GM21390 (cell line): ENCODE measurements around the gene CUTC.
"Not testable (repeated sequence)": the region's sequence is repeated elsewhere in the genome, so short reads cannot be mapped to it uniquely, and the experiment has no call there.

Experiments
- ATAC-seq: cut with Tn5 transposase; IDR thresholded peaks from one replicate; pipeline ENCODE4 v1.9.1; 2021; ENCODE audit not compliant: unreplicated experiment

The CUTC gene

DNA sequence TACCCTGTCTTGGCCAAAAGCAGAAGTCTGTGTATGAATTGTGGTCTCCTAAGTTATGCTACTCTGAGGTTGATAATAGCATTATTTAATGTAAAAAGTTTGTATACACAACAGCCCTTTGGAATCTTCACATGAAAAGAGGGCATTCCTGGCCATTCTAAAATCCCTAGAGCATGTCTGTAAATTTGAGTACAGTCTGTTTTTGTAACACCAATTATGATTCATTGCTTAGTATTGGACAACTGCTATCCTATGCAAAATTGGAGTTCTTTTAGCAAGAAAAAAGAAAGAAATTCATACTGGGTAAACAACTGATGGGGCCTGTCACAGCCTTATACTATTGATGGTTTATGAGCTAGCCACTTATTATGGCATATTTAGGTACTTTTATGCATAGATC lies 10.2 kb downstream of the CUTC start:
- ATAC-seq: no peak

DNA sequence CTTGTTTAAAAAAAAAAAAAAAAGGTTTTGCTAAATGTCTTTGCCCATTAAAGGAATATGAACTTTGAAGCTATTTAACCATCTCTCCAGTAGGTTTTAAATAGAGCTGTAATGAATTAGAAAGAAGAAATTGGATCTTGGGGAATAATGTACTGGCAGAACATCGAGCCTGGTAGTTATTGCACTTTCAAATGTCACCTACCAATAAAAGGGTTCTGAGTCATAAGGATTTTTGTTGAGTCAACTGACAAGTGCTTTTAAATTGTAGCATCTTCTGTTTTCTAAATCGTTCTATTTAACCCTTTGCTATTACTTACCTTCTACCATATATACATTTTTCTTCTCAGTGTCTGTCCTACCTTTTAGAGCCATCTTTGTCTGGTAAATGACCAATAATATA lies 10.7 kb downstream of the CUTC start:
- no peak for ATAC-seq

DNA sequence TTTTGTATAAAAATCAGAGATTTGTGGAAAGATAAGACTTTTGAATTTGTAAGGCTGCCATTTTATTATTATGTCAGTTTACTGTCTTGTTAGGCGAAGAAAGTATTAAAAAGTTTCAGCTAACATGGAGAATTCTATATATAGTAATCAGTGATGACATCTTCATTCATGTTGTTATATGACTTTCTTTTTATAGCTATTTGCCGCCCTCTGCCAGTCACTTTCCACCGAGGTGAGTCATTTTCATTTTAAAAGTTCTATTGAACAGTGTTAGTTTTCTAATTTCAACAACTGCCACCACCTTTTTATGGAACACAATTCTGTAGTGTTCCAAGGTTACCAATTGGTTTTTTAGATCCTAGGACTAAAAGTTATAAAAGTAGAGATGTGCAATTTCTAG lies 11.8 kb downstream of the CUTC start:
- ATAC-seq: no peak

DNA sequence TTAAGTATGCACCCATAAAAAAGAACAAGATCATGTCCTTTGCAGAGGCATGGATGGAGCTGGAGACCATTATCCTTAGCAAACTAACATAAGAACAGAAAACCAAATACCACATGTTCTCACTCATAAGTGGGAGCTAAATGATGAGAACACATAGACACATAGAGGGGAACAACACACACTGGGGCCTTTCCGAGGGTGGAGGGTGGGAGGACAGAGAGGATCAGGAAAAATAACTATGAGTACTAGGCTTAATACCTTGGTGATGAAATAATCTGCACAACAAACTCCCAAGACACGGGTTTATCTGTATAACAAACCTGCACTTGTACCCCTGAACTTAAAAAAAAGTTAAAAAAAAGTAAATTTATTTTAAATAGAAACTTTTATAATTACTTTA lies 14.1 kb downstream of the CUTC start:
- ATAC-seq: not testable (repeated sequence)

DNA sequence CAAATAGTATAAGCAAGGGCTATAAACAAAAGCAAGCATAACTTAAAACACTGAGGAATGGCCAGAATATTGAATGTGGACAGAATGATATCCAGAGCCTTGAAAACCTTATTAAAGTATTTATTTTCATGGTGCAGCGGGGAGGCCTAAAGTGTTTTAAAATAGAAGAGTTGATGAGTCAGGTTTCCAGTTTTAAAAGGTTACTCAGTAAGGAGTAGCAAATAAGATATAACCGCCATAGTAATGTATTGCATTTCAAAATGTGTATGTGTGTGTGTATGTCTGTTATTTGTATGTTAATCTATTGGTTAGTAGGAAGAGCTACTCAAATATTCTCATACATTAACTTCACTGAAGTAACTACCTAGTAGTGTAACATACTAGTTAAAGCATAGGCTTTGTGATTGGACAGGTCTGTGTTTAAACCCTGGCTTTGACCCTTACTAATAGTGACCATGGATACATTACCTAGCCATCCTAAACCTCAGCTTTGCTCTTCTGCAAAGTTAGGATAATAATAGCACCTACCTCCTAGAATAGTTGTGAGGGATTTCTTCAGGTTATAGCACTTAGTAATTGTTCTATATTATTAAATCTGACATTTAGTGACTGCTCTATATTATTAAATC lies 16.9 kb downstream of the CUTC start:
- ATAC-seq: no peak

DNA sequence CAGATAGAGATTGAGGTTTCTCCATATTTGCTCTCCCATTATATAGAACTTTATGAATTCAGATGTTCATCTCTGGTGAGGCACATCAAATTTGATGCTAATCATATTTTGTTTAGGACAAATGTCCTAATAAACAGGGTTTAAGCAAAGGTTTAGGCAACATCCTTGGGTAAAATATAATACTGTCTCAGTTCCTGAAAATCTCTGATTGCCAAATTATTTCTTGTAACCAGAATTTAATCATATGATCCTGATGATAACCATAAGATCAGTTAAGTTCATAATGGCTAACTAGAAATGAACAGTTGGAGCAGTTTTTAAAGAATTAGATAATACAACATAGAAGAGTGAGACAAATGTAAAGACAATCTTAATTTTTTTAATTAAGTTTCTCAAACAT lies 18.6 kb downstream of the CUTC start:
- ATAC-seq: no peak

DNA sequence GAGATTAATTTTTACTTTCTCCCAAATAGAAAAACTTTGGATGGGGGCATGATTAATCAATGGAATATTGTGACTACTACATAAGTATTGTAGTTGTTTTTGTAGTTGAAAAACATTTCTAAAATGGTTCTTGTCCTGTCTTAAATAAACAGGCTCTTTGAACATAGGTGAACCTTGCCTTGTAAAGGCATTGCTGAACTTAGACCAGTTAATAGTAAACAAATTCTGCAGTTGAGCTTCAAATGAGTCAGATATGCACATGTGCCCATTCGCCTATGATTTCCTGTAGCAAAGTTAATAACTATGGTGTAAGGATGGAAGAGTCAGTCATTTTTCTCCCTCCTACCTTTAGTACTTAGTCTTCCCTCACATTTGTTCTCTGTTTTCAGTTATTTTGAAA lies 22.6 kb downstream of the CUTC start:
- ATAC-seq: no peak

DNA sequence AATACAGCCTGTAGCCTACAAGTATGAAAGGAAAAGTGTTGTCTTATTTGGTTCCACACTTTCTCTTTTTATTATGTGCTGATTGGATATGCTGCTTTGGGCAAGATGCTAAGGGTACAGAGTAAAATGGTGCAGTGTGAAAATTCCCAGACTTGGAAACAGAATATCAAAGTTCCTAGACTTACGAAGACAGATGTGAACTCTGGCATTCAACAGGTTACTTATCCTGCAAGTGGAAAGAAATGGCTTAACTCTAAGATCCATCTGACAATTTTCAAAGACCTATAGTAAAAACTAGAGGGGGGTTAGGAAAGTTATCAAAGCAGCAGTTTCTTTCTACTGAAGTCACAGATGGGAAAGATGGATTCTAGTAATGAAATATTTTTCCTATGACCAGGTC lies 24.1 kb downstream of the CUTC start:
- no peak for ATAC-seq

DNA sequence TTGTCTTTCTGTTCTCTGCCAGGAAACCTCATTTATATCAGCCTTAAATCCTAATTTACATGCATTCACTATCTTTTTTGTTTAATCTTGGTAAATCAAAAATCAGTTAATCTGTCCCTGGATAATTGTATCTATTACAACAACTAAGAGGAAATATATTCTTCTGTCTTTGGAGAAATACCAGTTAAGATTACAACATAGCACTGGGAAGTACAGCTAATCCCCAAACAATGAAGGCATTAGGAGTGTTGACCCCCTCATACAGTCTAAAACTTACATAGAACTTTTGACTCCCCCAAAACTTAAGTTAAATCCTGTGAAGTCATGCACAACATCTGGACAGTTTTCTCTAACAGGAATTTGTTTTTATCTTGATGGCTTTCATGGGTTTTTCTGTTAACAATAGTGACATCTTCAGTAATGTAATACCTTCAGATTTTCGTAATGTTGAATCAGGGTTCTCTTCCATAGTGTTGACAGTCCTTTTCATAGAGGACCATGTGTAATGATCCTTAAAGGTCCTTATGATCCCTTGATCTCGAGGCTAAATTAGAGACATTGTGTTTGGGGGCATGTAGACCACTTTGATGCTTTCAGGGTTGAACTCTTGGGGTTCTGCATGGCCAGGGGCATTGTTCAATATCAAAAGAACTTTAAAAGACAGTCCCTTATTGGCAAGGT lies 26.3 kb downstream of the CUTC start:
- no peak for ATAC-seq

DNA sequence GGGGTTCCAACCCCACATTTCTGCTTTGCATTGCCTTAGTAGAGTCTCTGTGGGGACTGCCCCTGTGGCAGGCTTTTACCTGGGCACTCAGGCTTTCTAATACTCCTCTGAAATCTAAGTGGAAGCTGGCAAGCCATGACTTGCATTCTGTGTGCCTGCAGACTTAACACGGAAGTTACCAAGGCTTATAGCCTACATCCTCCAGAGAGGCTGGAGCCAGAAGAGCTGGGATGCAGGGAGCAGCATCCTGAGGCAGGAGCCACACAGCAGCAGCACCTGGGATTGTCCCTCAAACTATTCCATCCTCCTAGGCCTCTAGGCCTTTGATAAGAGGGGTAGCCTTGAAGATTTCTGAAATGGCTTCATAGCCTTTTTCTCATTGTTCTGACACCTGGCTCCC lies 28.3 kb downstream of the CUTC start:
- ATAC-seq: no peak

DNA sequence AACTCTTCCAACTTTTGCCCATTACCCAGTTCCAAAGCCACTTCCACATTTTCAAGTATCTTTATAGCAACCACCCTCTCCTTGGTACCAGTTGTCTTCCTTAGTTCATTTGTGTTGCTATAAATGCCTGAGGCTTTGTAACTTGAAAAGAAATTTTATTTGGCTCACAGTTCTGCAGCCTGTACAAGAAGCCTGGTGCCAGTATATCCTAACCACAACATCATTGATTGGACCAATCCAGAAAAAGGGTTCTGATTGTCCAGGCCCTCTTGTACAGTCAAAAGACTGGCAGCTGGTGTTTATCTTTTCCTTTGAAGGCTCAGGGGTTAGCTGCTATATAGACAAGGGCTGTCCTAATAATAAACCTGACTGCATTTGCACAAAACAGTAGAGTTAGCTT lies 29.3 kb downstream of the CUTC start:
- ATAC-seq: no peak

DNA sequence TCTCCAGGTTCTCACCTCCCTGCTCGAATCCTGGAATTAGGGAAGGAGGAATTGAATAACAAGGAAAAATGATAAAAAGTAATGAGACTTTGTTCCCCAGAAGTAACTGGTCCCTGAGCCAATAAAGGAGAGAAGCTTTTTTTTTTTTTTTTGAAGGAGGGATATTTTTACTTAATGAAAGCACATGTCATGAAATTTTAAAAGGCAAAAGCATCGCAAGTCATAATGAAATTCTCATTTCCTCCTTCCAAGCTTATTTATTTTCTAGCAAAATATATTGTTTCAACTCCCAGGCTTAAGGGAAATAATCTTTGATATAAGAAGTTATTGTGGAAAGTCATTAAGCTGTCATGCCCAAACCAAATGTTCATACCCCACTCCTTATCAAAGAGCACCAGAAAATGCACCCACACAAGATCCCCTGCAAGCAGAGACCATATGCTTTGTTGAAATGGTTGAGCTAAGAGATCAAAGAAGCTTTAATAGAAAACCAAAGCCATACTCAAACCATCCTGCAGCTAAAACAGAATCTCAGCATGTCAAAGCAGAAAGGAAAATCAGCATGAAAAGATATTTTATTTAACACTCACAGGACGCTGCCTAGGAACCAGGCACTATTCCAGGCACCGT lies 33.8 kb downstream of the CUTC start:
- peak; percentile 35 for ATAC-seq

DNA sequence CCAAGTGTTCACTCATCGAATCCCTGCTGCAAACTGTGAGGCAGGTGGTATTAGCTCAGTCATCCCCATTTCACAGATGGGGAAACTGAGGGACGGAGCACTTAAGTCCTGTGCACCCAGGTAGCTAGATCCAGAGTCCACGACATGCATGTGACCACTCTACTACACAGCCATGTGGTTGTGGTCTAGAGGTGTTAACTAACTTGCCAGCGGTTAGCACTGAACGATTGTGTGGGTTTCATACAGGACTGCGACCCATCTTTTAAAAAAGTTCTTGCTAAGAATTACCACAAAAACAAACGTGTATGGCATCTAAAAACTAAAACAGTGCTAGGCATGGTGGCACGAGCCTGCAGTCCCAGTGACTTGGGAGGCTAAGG lies 34.3 kb downstream of the CUTC start:
- ATAC-seq: peak; percentile 89

DNA sequence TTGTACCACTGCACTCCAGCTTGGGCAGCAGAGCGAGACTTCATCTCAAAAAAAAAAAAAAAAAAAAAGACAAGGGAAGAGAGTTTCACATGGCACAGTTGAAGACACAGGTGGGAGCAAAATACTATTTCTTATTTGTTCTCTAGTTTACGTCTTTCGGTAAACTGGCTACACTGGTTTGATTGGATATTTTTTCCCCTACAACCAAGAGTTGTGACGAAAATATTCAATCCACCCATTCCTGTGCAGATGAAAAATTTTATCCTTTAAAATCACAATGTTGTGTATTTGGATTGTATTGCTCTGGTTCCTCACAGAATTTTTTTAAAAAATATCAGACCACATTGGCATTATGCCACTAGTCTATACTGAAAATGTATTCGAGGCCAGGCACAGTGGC lies 35.9 kb downstream of the CUTC start:
- no peak for ATAC-seq

DNA sequence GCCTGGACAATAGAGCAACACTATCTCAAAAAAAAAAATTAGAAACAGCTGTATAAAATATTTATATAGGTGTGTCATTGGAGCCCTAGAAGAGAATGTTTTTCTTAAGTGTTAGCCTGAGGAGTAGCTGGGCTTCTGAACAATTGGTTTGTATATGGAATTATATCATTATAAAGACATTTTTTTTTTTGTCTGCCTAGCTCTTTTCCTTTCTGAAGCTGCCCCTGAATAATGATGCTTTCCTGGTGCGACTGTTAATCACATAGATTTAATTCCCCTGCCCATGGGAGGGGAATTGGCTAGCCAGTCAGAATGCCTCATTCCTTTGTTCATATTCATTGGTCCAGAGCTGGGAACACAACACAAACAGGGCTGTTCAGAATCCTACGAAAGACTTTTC lies 36.5 kb downstream of the CUTC start:
- no peak for ATAC-seq

DNA sequence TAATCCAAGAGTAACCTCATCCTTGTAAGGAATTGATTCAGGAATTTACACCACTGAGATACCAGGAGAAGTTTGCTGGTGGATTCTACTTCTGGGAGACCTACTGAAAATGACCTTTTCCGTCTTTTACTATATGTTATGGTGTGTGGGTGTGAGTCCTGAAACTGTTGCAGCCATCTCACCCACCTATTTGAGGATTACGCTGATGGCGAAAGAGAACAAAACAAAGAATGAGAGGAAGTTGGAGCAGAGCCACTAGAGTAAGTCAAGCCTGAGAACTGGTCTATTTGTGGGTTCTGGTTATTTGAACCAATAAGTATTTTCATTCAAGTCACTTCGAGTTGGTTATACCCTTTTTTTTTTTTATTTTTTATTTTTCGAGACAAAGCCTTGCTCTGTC lies 37.7 kb downstream of the CUTC start:
- ATAC-seq: no peak

DNA sequence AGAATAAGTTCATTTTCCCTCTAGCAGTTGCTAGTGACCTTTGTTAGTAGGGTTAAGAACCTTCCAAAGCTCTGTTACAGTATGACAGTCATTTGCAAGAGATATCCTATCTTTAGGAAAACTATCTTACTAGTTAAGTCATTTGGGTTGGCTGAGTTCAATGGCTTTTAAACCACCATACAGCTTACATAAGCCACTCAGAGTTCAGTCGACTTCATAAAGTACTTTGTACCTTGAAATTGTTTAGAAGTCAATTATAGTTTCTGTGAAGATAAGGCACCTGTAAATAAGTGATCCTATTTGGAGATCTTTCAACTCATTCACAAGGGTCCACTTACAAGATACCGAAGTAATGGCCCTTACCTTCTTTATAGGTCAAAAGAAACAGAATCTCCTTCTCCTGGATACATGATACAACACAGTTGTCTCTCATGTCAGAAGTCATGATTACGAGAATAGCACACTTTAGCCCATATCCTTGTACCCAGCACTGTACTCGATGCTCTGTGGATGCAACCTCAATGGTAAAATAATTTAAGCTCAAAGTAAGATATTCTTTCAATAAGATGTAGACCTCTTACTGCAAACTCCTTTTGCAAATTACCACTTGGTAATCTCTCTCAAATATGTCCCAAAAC lies 38.5 kb downstream of the CUTC start:
- ATAC-seq: no peak

DNA sequence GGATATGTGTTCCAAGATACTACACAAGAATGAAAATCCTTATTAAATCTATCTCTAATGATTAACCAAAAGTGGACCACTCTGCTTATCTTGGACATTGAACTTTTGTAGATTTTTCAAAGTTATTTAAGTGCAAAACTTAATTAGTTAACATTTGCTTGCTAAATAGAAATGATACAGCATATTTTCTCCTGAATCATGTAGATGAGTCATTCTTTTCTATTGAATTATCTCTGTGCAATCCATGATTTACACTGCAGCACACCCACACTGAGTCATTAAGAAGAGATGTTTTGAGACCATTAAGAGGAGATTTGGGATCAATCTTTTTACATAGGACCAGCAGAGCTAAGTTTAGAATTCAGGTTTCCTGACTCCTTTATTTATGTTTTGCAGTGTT lies 43.8 kb downstream of the CUTC start:
- no peak for ATAC-seq

DNA sequence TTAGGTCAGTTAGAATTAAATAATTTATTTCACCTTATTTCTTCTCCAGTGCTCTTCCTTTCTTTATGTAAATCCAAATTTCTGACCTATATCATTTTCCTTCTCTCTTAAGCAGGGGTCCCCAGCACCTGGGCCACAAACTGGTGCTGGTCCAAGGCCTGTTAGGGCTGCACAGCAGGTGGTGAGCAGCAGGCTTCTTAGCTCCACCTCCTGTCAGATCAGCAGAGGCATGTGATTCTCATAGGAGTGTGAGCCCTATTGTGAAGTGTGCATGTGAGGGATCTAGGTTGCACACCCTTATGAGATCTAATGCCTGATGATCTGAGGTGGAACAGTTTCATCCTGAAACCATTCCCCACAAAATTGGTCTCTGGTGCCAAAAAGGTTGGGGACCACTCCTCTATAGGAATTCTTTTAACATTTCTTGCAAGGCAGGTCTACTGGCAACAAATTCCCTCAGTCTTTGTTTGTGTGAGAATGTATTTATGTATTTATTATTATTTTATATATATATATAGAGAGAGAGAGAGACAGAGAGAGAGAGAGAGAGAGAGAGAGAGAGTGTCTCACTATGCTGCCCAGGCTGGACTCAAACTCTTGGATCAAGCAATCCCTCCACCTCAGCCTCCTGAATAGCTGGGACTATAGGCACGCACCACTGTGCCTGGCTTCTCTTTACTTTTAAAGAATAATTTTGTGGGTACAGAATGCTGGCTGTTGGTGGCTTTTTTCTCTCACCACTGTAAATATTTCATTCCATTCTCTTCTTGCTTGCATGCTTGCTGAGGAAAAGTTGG lies 46.1 kb downstream of the CUTC start:
- no peak for ATAC-seq

DNA sequence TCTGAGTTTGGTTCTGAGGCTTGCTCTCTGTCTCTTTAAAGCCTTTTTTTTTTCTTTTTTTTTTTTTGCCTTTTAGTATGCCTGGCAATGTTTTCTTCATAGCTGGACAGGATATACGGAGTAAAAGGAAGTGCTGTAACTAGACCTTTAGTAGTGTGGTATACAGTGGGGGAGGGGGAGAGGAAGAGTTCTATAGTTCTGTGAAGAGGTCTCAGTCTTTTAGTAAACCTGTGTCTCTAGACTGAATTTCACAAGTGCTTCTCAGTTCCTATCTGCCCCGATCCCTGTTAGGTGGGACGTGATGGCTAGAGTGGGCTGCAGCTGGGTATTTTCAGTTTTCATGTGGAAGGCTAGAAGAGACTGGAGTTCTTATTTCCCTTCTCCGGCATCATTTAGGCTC lies 47.3 kb downstream of the CUTC start:
- ATAC-seq: no peak

DNA sequence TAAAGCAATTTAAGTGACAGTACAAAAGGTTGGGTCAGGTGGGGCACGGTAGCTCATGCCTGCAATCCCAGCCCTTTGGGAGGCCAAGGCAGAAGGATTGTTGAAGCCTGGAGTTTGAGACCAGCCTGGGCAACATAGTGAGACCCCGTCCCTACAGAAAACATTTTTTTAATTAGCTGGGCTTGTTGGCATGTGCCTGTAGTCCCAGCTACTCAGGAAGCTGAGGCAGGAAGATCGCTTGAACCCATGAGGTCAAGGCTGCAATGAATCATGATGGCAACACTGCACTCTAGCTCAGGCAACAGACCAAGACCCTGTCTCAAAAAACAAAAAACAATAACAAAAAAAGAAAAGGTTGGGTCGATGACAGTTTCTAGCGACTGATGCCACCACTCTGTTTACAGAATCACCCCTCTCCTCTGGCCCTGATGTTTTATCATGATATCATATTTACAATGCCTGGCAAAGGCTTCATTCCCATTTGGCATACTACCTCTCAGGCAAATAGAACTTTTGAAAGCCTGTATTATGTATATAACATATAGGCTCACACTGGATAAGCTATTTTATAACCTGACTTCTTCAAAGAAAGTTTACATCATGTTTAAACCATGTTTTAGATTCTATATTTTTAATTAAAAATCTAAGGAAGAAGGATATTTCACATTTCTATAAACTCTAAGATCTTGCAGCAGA lies 49.8 kb downstream of the CUTC start:
- no peak for ATAC-seq
